PC-3 (cell line): ENCODE measurements around the gene VMO1. TPM values are rescaled to one million over a fixed set of nuclear protein-coding genes. Genes with fewer than 3 reads are reported as not detected.
A peak's percentile ranks its signal among the peaks of the same experiment; 100 is the strongest.

ENCODE experiments used
- ATAC-seq: fragments of 200-7000 bp; cut with Tn5 transposase; 2 replicates; pipeline ENCODE4 v1.9.1; 2020; ENCODE audit warnings: mild to moderate bottlenecking, moderate library complexity
- BruUV-seq: library from RNA; stranded (reverse); fragments of 400-500 nt; replicated peaks from 2 replicates; lab custom pipeline; 2021; lab: Mats Ljungman, UMichigan
- CTCF ChIA-PET: fragments of 300-600 bp; sonication (Branson Sonifier 250); formaldehyde crosslinking; loops from one replicate; lab custom pipeline; 2022; ENCODE audit warnings: antibody characterized with exemption; lab: Charles Lee
- POLR2A ChIA-PET: fragments of 300-600 bp; sonication (Branson Sonifier 250); formaldehyde crosslinking; loops from one replicate; lab custom pipeline; 2022; ENCODE audit warnings: antibody characterized with exemption; ENCODE audit not compliant: unreplicated experiment; lab: Charles Lee
- DNase-seq: peaks from one replicate; pipeline ENCODE4 v3.0.0-alpha.2; 2015
- H2AFZ ChIP-seq: fragments of 300-600 bp; sonication (generic); 2 replicates; pipeline ENCODE4 v1.6.0; 2016; ENCODE audit warnings: antibody characterized with exemption, low read length
- H3F3A ChIP-seq: fragments of 300-600 bp; sonication (generic); one replicate; pipeline ENCODE4 v1.6.0; 2017; ENCODE audit warnings: antibody characterized with exemption, low read length, control low read depth, mild to moderate bottlenecking; ENCODE audit not compliant: unreplicated experiment
- H3K27ac ChIP-seq: fragments of 300-600 bp; sonication (generic); 2 replicates; pipeline ENCODE4 v1.5.1; 2016; ENCODE audit warnings: mild to moderate bottlenecking, low read length
- H3K27me3 ChIP-seq: fragments of 300-600 bp; sonication (generic); 2 replicates; pipeline ENCODE4 v1.6.1; 2016; ENCODE audit warnings: low read length, mixed read lengths
- H3K36me3 ChIP-seq: fragments of 300-600 bp; sonication (generic); 2 replicates; pipeline ENCODE4 v1.6.1; 2016; ENCODE audit warnings: low read depth, mixed run types, low read length, mixed read lengths
- H3K4me1 ChIP-seq: fragments of 300-600 bp; sonication (generic); 2 replicates; pipeline ENCODE4 v1.5.1; 2016; ENCODE audit warnings: low read length; ENCODE audit not compliant: insufficient read depth
- H3K4me2 ChIP-seq: fragments of 300-600 bp; sonication (generic); 2 replicates; pipeline ENCODE4 v1.6.0; 2016; ENCODE audit warnings: low read length
- H3K4me3 ChIP-seq: fragments of 300-600 bp; sonication (generic); 2 replicates; pipeline ENCODE4 v1.5.1; 2016; ENCODE audit warnings: mild to moderate bottlenecking, low read length, mixed read lengths
- H3K79me2 ChIP-seq: fragments of 300-600 bp; sonication (generic); 2 replicates; pipeline ENCODE4 v1.6.1; 2017; ENCODE audit warnings: low read length, mixed read lengths
- H3K9ac ChIP-seq: fragments of 300-600 bp; sonication (generic); 2 replicates; pipeline ENCODE4 v1.6.0; 2016; ENCODE audit warnings: mild to moderate bottlenecking, low read length
- H3K9me2 ChIP-seq: fragments of 300-600 bp; sonication (generic); replicated peaks from 2 replicates; pipeline ENCODE4 v1.6.1; 2016; ENCODE audit warnings: mixed run types, low read length, mixed read lengths
- H3K9me3 ChIP-seq: fragments of 300-600 bp; sonication (generic); 2 replicates; pipeline ENCODE4 v1.6.1; 2016; ENCODE audit warnings: low read length, mixed read lengths
- H4K20me1 ChIP-seq: fragments of 300-600 bp; sonication (generic); 2 replicates; pipeline ENCODE4 v1.6.1; 2016; ENCODE audit warnings: low read length, mixed read lengths
- CTCF ChIP-seq: fragments of 300-600 bp; sonication (generic); conservative IDR thresholded peaks from 2 replicates; pipeline ENCODE4 v1.5.1; 2017; ENCODE audit warnings: antibody characterized with exemption, low read depth, mild to moderate bottlenecking, low read length
- EZH2 ChIP-seq: fragments of 300-600 bp; sonication (generic); IDR thresholded peaks from one replicate; pipeline ENCODE4 v1.6.1; 2017; ENCODE audit warnings: antibody characterized with exemption, mild to moderate bottlenecking, low read length; ENCODE audit not compliant: unreplicated experiment
- EZH2phosphoT487 ChIP-seq: fragments of 300-600 bp; sonication (generic); IDR thresholded peaks from 2 replicates; pipeline ENCODE4 v1.6.1; 2018; ENCODE audit warnings: mild to moderate bottlenecking, antibody characterized with exemption, low read length, borderline replicate concordance
- intact Hi-C: fragments of 100-400 bp; cut with micrococcal nuclease; formaldehyde crosslinking; loops from 2 replicates; pipeline ENCODE4 v1.9.0; 2023
- total RNA-seq: library from RNA; depleted of rRNA; stranded (reverse); fragments of >200 nt; gene quantifications from 2 replicates; pipeline ENCODE4 v1.2.3, GENCODE V29; 2014

Gene VMO1
- total RNA-seq, 1 experiment from 2014 or later = 1.2 TPM

GRCh38 chr17:4795168-4795567, 9.0 kb upstream of the VMO1 start:
- peaks cover 20% of the 10 kb centered on the region for H3K79me2 ChIP-seq
- no peaks in the 10 kb centered on the region for H3K27me3 ChIP-seq
- intact Hi-C loops = no loop called here
- H4K20me1 ChIP-seq = no peaks in the 10 kb centered on the region
- peaks cover 5% of the 10 kb centered on the region; the same call in 1 of the 2 replicates for H3K36me3 ChIP-seq
- peak overlapping the region; percentile 73 for H2AFZ ChIP-seq
- H3K4me3 ChIP-seq = peak overlapping the region; percentile 96; the same call in 1 of the 2 replicates
- no peaks in the 10 kb centered on the region for H3K9me3 ChIP-seq
- no peak overlapping the region for H3K27ac ChIP-seq
- POLR2A ChIA-PET = no interaction called here
- DNase-seq (no peak), ATAC-seq (no peak)
- no peak overlapping the region for H3K9ac ChIP-seq
- no peaks in the 10 kb centered on the region for H3K9me2 ChIP-seq
- H3F3A ChIP-seq = no peaks in the 10 kb centered on the region
- TF ChIP-seq EZH2phosphoT487 (no peak), EZH2 (no peak), CTCF (no peak)
- H3K4me2 ChIP-seq = peak overlapping the region; percentile 25; the same call in 1 of the 2 replicates
- CTCF ChIA-PET = no interaction called here
- no TSS peak for BruUV-seq
- H3K4me1 ChIP-seq = peaks cover 10% of the 10 kb centered on the region; the same call in 1 of the 2 replicates

- ChIA-PET POLR2A (interaction anchor here (0.9 to 1.3 kb wide), 2 partner anchors 9 to 177 kb away, joined by 3 to 8 read pairs; partner anchors contain the start of gene SPAG7), CTCF (interaction anchor here (0.6 to 1.0 kb wide), 7 partner anchors 16 to 149 kb away, joined by 3 to 8 read pairs (median 4); partner anchors contain the start of genes ARRB2, MED11, PLD2 and RNF167)
- Histone ChIP-seq H3K9ac (peak overlapping the region; percentile 74), H3K27me3 (no peaks in the 10 kb centered on the region), H3K4me2 (peak overlapping the region; percentile 95), H3K4me1 (peaks cover 14% of the 10 kb centered on the region), H4K20me1 (no peaks in the 10 kb centered on the region), H3K36me3 (no peaks in the 10 kb centered on the region), H3K27ac (peak overlapping the region; percentile 77), H3K9me2 (no peaks in the 10 kb centered on the region), H3K4me3 (peak overlapping the region; percentile 89), H3K9me3 (no peaks in the 10 kb centered on the region), H3F3A (no peaks in the 10 kb centered on the region), H3K79me2 (peaks cover 8% of the 10 kb centered on the region), H2AFZ (peak overlapping the region; percentile 91)
- intact Hi-C loops = no loop called here
- ATAC-seq = no peak
- TF ChIP-seq CTCF (no peak), EZH2 (no peak), EZH2phosphoT487 (no peak)
- BruUV-seq = no TSS peak
- no peak for DNase-seq
Measured at GRCh38 chr17:4790705-4791088, 4.5 kb upstream of the VMO1 start.
